ENCODE data around the gene GDPD1. TPM values are rescaled to one million over a fixed set of nuclear protein-coding genes. Genes with fewer than 3 reads are reported as not detected.
"Not testable (repeated sequence)": the region's sequence is repeated elsewhere in the genome, so short reads cannot be mapped to it uniquely, and the experiment has no call there.

GDPD1 gene
- total RNA-seq, 2 donors from 2014 or later = 23.2 to 42.1 TPM

DNA sequence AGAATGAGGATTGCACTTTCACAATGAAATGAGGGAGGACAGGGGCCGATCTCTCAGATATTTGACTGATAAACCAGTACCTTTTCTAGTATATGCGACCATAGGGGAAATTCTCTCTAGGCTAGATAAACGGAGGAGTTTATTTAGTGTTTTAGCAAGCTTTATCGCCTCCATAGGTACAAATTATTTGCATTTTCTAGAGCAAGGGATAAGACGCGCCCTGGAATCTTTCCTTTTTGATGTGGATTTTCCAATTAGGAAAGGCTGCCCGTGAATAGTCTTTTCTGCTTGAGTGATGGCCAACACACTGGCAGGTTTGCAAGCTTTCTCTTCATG lies 351 bp upstream of the GDPD1 start:
- H3K27ac ChIP-seq (ENCODE audit: low read depth, low read length) = peak overlapping the region; percentile 42
- no peak for DNase-seq
- TF ChIP-seq, protein P1, sequence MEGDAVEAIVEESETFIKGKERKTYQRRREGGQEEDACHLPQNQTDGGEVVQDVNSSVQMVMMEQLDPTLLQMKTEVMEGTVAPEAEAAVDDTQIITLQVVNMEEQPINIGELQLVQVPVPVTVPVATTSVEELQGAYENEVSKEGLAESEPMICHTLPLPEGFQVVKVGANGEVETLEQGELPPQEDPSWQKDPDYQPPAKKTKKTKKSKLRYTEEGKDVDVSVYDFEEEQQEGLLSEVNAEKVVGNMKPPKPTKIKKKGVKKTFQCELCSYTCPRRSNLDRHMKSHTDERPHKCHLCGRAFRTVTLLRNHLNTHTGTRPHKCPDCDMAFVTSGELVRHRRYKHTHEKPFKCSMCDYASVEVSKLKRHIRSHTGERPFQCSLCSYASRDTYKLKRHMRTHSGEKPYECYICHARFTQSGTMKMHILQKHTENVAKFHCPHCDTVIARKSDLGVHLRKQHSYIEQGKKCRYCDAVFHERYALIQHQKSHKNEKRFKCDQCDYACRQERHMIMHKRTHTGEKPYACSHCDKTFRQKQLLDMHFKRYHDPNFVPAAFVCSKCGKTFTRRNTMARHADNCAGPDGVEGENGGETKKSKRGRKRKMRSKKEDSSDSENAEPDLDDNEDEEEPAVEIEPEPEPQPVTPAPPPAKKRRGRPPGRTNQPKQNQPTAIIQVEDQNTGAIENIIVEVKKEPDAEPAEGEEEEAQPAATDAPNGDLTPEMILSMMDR (conservative IDR thresholded peaks at IDR 0.05) = no peak

GRCh38 chr17:59221159-59221847 lies 992 bp downstream of the GDPD1 start:
- Histone ChIP-seq H3K27me3 (ENCODE audit: control insufficient read depth, insufficient read depth, low read length, poor library complexity, severe bottlenecking) (no peaks in the 10 kb centered on the region), H3K36me3 (ENCODE audit: control insufficient read depth, insufficient read depth, low read length) (peaks cover 5% of the 10 kb centered on the region), H3K9me3 (ENCODE audit: control insufficient read depth, low read length) (no peaks in the 10 kb centered on the region), H3K4me3 (ENCODE audit: low read length) (peak overlapping the region; percentile 97), H3K4me1 (ENCODE audit: control insufficient read depth, insufficient read depth, low read length) (peaks cover 3% of the 10 kb centered on the region), H3K9ac (ENCODE audit: extremely low read depth, low read length, poor library complexity, severe bottlenecking) (peak overlapping the region; percentile 88), H3K27ac (ENCODE audit: low read depth, low read length) (no peak overlapping the region)
- Mint-ChIP-seq H3K27me3 (ENCODE audit: insufficient read depth) (no peaks in the 10 kb centered on the region), H3K9me3 (no peaks in the 10 kb centered on the region), H3K27ac (peak overlapping the region; percentile 98), H3K4me1 (peaks cover 7% of the 10 kb centered on the region), H3K36me3 (ENCODE audit: low read depth) (peaks cover 6% of the 10 kb centered on the region), H3K4me3 (peak overlapping the region; percentile 99)
- no peak for DNase-seq
- TF ChIP-seq, protein P1 (conservative IDR thresholded peaks at IDR 0.05) = no peak
- 11 to 13% methylated on average over 12 to 15 of the region's 17 CpGs for WGBS, 2 experiments (ENCODE audit: insufficient coverage in 1 of 2, insufficient read length in 1 of 2)

More for the DNA sequence above, 351 bp upstream of the GDPD1 start:
- Histone ChIP-seq H3K4me1 (ENCODE audit: control insufficient read depth, insufficient read depth, low read length) (peaks cover 3% of the 10 kb centered on the region), H3K36me3 (ENCODE audit: control insufficient read depth, insufficient read depth, low read length) (peaks cover 7% of the 10 kb centered on the region), H3K4me3 (ENCODE audit: low read length) (peak overlapping the region; percentile 72), H3K27me3 (ENCODE audit: control insufficient read depth, insufficient read depth, low read length, poor library complexity, severe bottlenecking) (no peaks in the 10 kb centered on the region), H3K9ac (ENCODE audit: extremely low read depth, low read length, poor library complexity, severe bottlenecking) (no peak overlapping the region), H3K9me3 (ENCODE audit: control insufficient read depth, low read length) (no peaks in the 10 kb centered on the region)
- peaks cover 7% of the 10 kb centered on the region for H3K4me1 Mint-ChIP-seq
- H3K9me3 Mint-ChIP-seq = no peaks in the 10 kb centered on the region
- peak overlapping the region; percentile 99 for H3K4me3 Mint-ChIP-seq
- WGBS, 2 experiments (ENCODE audit: insufficient coverage in 1 of 2, insufficient read length in 1 of 2) = 59 to 71% methylated on average over 7 of the region's 7 CpGs
- peaks cover 6% of the 10 kb centered on the region for H3K36me3 Mint-ChIP-seq (ENCODE audit: low read depth)
- H3K27me3 Mint-ChIP-seq (ENCODE audit: insufficient read depth) = no peaks in the 10 kb centered on the region
- H3K27ac Mint-ChIP-seq = peak overlapping the region; percentile 92

DNA sequence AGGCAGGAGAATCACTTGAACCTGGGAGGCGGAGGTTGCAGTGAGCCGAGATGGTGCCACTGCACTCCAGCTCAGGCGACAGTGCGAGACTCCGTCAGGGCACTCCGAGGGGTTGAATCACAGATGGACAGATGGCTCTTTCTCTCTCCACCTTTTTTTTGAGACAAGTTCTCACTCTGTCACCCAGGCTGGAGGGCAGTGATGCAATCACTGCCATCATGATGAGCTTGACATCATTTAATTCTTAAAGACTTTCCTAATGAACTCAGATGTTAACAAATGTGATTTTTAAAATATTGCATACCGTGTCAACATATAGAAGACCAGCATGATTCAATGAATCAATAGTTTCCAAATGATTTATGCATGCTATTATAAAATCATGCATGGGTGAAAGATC lies 3.5 kb downstream of the GDPD1 start:
- Histone ChIP-seq H3K27ac (ENCODE audit: low read depth, low read length) (no peak overlapping the region), H3K4me3 (ENCODE audit: low read length) (no peak overlapping the region), H3K27me3 (ENCODE audit: control insufficient read depth, insufficient read depth, low read length, poor library complexity, severe bottlenecking) (no peaks in the 10 kb centered on the region), H3K36me3 (ENCODE audit: control insufficient read depth, insufficient read depth, low read length) (peaks cover 5% of the 10 kb centered on the region), H3K9ac (ENCODE audit: extremely low read depth, low read length, poor library complexity, severe bottlenecking) (no peak overlapping the region), H3K4me1 (ENCODE audit: control insufficient read depth, insufficient read depth, low read length) (peaks cover 3% of the 10 kb centered on the region), H3K9me3 (ENCODE audit: control insufficient read depth, low read length) (no peaks in the 10 kb centered on the region)
- no peak for DNase-seq
- TF ChIP-seq, protein P1 (conservative IDR thresholded peaks at IDR 0.05) = no peak
- H3K36me3 Mint-ChIP-seq (ENCODE audit: low read depth) = peaks cover 6% of the 10 kb centered on the region
- H3K4me3 Mint-ChIP-seq = no peak overlapping the region
- no peaks in the 10 kb centered on the region for H3K27me3 Mint-ChIP-seq (ENCODE audit: insufficient read depth)
- no peak overlapping the region for H3K27ac Mint-ChIP-seq
- H3K4me1 Mint-ChIP-seq = peaks cover 7% of the 10 kb centered on the region
- WGBS, 2 experiments (ENCODE audit: insufficient coverage in 1 of 2, insufficient read length in 1 of 2) = 96 to 97% methylated on average over 7 of the region's 7 CpGs
- no peaks in the 10 kb centered on the region for H3K9me3 Mint-ChIP-seq

DNA sequence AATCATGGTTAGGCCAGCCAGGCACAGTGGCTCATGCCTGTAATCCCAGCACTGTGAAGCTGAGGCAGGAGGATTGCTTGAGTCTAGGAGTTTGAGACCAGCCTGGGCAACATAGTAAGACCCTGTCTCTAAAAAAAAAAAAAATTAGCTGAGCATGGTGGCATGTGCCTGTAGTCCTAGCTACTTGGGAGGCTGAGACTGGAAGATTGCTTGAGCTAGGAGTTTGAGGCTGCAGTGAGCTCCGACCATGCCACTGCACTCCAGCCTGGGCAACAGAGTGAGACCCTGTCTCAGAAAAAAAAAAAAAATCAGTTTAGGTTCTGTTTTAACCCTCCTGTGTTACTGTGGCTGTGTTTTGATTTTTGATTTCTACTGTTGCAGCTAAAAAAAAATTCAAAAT lies 8.3 kb downstream of the GDPD1 start:
- not testable (repeated sequence) for H3K9me3 Mint-ChIP-seq; H3K4me1 ChIP-seq (ENCODE audit: control insufficient read depth, insufficient read depth, low read length); H3K4me3 Mint-ChIP-seq; H3K36me3 Mint-ChIP-seq (ENCODE audit: low read depth); H3K36me3 ChIP-seq (ENCODE audit: control insufficient read depth, insufficient read depth, low read length); H3K27ac Mint-ChIP-seq; H3K27me3 Mint-ChIP-seq (ENCODE audit: insufficient read depth); DNase-seq; H3K9ac ChIP-seq (ENCODE audit: extremely low read depth, low read length, poor library complexity, severe bottlenecking); H3K9me3 ChIP-seq (ENCODE audit: control insufficient read depth, low read length); H3K27ac ChIP-seq (ENCODE audit: low read depth, low read length); H3K27me3 ChIP-seq (ENCODE audit: control insufficient read depth, insufficient read depth, low read length, poor library complexity, severe bottlenecking); H3K4me1 Mint-ChIP-seq; H3K4me3 ChIP-seq (ENCODE audit: low read length)
- WGBS, 2 experiments (ENCODE audit: insufficient coverage in 1 of 2, insufficient read length in 1 of 2) = 100% methylated on average over 1 of the region's 1 CpG; no CpG with 5 or more reads in 1 of the 2 experiments

Data from endodermal cell (in vitro differentiated cells).